ENCODE data around the gene ATP10B. TPM values are rescaled to one million over a fixed set of nuclear protein-coding genes. Genes with fewer than 3 reads are reported as not detected.

Gene ATP10B
- total RNA-seq, 2 experiments from 2014 or later, result not detected

DNA sequence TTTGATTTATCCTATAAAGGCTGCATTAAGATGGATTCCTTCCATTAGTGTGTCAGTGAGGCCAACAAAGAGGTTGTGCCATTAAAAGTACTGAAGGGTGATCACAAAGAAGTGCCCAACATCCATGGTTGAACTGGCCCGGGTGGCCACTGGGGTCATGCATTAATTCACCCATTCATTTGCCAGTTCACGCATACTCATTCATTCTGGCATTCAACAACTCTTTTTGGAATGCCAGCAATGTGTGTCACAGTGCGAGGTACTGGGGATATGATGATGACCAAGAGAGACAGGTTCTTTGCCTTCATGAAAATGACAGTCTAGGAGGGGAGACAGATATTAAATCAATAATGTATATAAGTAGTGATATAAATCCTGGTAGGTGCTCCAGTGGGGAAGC lies 337.1 kb downstream of the ATP10B start:
- no peaks in the 10 kb centered on the region for H3K4me1 ChIP-seq (ENCODE audit: insufficient read depth, low read length, poor library complexity, severe bottlenecking)
- H3K36me3 ChIP-seq (ENCODE audit: insufficient read depth, low read length), result no peaks in the 10 kb centered on the region
- no peaks in the 10 kb centered on the region for H3K9me2 ChIP-seq (ENCODE audit: insufficient read depth, low read length)
- TF ChIP-seq EZH2phosphoT487 (IDR thresholded peaks at IDR 0.05; ENCODE audit: borderline replicate concordance, low read depth, low read length), result no peak
- TF ChIP-seq, protein P1, sequence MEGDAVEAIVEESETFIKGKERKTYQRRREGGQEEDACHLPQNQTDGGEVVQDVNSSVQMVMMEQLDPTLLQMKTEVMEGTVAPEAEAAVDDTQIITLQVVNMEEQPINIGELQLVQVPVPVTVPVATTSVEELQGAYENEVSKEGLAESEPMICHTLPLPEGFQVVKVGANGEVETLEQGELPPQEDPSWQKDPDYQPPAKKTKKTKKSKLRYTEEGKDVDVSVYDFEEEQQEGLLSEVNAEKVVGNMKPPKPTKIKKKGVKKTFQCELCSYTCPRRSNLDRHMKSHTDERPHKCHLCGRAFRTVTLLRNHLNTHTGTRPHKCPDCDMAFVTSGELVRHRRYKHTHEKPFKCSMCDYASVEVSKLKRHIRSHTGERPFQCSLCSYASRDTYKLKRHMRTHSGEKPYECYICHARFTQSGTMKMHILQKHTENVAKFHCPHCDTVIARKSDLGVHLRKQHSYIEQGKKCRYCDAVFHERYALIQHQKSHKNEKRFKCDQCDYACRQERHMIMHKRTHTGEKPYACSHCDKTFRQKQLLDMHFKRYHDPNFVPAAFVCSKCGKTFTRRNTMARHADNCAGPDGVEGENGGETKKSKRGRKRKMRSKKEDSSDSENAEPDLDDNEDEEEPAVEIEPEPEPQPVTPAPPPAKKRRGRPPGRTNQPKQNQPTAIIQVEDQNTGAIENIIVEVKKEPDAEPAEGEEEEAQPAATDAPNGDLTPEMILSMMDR (conservative IDR thresholded peaks at IDR 0.05; ENCODE audit: low read length), result no peak
- H3K4me3 ChIP-seq (ENCODE audit: low read depth, low read length, poor library complexity, severe bottlenecking), result no peak overlapping the region
- no peak for DNase-seq (ENCODE audit: low spot score)
- ChIA-PET POLR2A (no interaction called here), CTCF (ENCODE audit: unreplicated experiment) (no interaction called here)
- no TSS peak for BruUV-seq (replicated peaks)
- no peaks in the 10 kb centered on the region for H3K79me2 ChIP-seq (ENCODE audit: insufficient read depth, low read depth, low read length)
- H3K9me3 ChIP-seq (ENCODE audit: low read length), result no peaks in the 10 kb centered on the region
- no peak overlapping the region for H3K4me2 ChIP-seq (ENCODE audit: low read length)
- H2AFZ ChIP-seq (ENCODE audit: low read length), result no peak overlapping the region
- intact Hi-C loops (cut with micrococcal nuclease; ENCODE audit: unreplicated experiment), result no loop called here
- H4K20me1 ChIP-seq (ENCODE audit: insufficient read depth, low read length), result no peaks in the 10 kb centered on the region
- H3K27ac ChIP-seq (ENCODE audit: low read depth, low read length, poor library complexity, severe bottlenecking), result no peak overlapping the region

DNA sequence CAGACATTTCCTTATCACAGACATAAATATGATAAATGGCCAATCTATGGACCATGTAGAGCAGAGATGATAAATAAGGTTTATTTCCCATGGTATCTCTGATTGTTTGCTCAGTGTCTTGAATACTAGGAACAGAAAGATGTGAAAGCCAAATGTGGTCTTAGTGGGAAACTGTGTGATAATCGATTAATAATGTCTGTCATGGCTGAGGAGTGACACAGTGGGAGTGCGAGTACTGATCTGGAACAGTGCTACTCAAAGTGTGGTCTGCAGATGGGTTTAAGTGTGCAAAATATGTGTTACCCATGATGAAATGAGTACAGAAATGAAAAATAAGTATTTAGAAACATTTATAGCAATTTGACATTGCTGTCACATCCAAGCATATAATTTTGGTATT lies 337.8 kb downstream of the ATP10B start:
- no peak overlapping the region for H3K4me3 ChIP-seq (ENCODE audit: low read depth, low read length, poor library complexity, severe bottlenecking)
- H3K4me1 ChIP-seq (ENCODE audit: insufficient read depth, low read length, poor library complexity, severe bottlenecking), result no peaks in the 10 kb centered on the region
- BruUV-seq (replicated peaks), result no TSS peak
- H3K9me2 ChIP-seq (ENCODE audit: insufficient read depth, low read length), result no peaks in the 10 kb centered on the region
- intact Hi-C loops (cut with micrococcal nuclease; ENCODE audit: unreplicated experiment), result no loop called here
- H3K79me2 ChIP-seq (ENCODE audit: insufficient read depth, low read depth, low read length), result no peaks in the 10 kb centered on the region
- no peaks in the 10 kb centered on the region for H3K9me3 ChIP-seq (ENCODE audit: low read length)
- DNase-seq (ENCODE audit: low spot score), result no peak
- H3K4me2 ChIP-seq (ENCODE audit: low read length), result no peak overlapping the region
- no peak overlapping the region for H2AFZ ChIP-seq (ENCODE audit: low read length)
- H4K20me1 ChIP-seq (ENCODE audit: insufficient read depth, low read length), result no peaks in the 10 kb centered on the region
- no peak overlapping the region for H3K27ac ChIP-seq (ENCODE audit: low read depth, low read length, poor library complexity, severe bottlenecking)
- no peaks in the 10 kb centered on the region for H3K36me3 ChIP-seq (ENCODE audit: insufficient read depth, low read length)
- TF ChIP-seq, protein P1 (conservative IDR thresholded peaks at IDR 0.05; ENCODE audit: low read length), result no peak
- TF ChIP-seq EZH2phosphoT487 (IDR thresholded peaks at IDR 0.05; ENCODE audit: borderline replicate concordance, low read depth, low read length), result no peak
- ChIA-PET POLR2A (no interaction called here), CTCF (ENCODE audit: unreplicated experiment) (no interaction called here)

DNA sequence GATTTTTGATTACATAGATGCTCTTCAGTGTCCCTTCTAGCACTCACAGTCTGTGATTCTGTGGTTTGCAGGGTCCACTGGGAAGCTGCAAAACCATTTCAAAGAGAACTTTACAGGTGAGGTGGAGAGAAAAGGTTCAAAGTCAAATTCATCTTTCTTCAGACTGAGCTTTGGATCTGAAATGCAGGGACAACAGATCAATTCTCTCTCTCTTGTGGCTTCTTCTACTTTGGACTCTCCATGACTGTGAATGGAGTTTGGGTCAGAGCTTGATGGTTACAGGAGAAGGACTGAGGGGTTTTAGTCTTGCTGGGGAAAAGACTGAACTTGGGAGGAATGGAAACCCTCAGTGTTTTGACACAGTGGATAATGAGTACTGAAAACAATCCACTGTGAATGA lies 338.5 kb downstream of the ATP10B start:
- DNase-seq (ENCODE audit: low spot score), result no peak
- H3K36me3 ChIP-seq (ENCODE audit: insufficient read depth, low read length), result no peaks in the 10 kb centered on the region
- H3K27ac ChIP-seq (ENCODE audit: low read depth, low read length, poor library complexity, severe bottlenecking), result no peak overlapping the region
- no peaks in the 10 kb centered on the region for H3K79me2 ChIP-seq (ENCODE audit: insufficient read depth, low read depth, low read length)
- ChIA-PET POLR2A (no interaction called here), CTCF (ENCODE audit: unreplicated experiment) (no interaction called here)
- H3K4me2 ChIP-seq (ENCODE audit: low read length), result no peak overlapping the region
- TF ChIP-seq EZH2phosphoT487 (IDR thresholded peaks at IDR 0.05; ENCODE audit: borderline replicate concordance, low read depth, low read length), result no peak
- TF ChIP-seq, protein P1 (conservative IDR thresholded peaks at IDR 0.05; ENCODE audit: low read length), result no peak
- no peaks in the 10 kb centered on the region for H3K9me2 ChIP-seq (ENCODE audit: insufficient read depth, low read length)
- no TSS peak for BruUV-seq (replicated peaks)
- H3K4me1 ChIP-seq (ENCODE audit: insufficient read depth, low read length, poor library complexity, severe bottlenecking), result no peaks in the 10 kb centered on the region
- intact Hi-C loops (cut with micrococcal nuclease; ENCODE audit: unreplicated experiment), result no loop called here
- H2AFZ ChIP-seq (ENCODE audit: low read length), result no peak overlapping the region
- H4K20me1 ChIP-seq (ENCODE audit: insufficient read depth, low read length), result no peaks in the 10 kb centered on the region
- H3K9me3 ChIP-seq (ENCODE audit: low read length), result no peaks in the 10 kb centered on the region
- H3K4me3 ChIP-seq (ENCODE audit: low read depth, low read length, poor library complexity, severe bottlenecking), result no peak overlapping the region
